GM12873 (cell line): Measurements from ENCODE around the gene UBE2L3.

Experiments used
- CTCF ChIP-seq: IDR thresholded peaks from 2 replicates; pipeline ENCODE4 v1.5.1; 2012; ENCODE audit warnings: low read depth, mild to moderate bottlenecking, moderate library complexity, low read length, control low read depth; ENCODE audit not compliant: insufficient read depth; ENCODE audit errors: missing control alignments

Gene UBE2L3

GRCh38 chr22:21623648-21623970 lies 56.1 kb downstream of the UBE2L3 start:
- TF ChIP-seq CTCF = no peak

- TF ChIP-seq CTCF = peak; percentile 68
Measured at GRCh38 chr22:21624120-21624879, 56.8 kb downstream of the UBE2L3 start.

GRCh38 chr22:21624880-21625791 lies 57.6 kb downstream of the UBE2L3 start:
- TF ChIP-seq CTCF = no peak

- TF ChIP-seq CTCF = no peak
Measured at GRCh38 chr22:21626073-21626734, 58.7 kb downstream of the UBE2L3 start.

GRCh38 chr22:21626735-21627469 lies 59.4 kb downstream of the UBE2L3 start:
- no peak for TF ChIP-seq CTCF

GRCh38 chr22:21628386-21629254 lies 61.1 kb downstream of the UBE2L3 start:
- no peak for TF ChIP-seq CTCF
